GM21737 (cell line): ENCODE results near the gene GHRH.

Experiments used
- ATAC-seq: cut with Tn5 transposase; IDR thresholded peaks from one replicate; pipeline ENCODE4 v1.9.1; 2021; ENCODE audit warnings: mild to moderate bottlenecking, moderate library complexity; ENCODE audit not compliant: unreplicated experiment

GHRH gene

DNA sequence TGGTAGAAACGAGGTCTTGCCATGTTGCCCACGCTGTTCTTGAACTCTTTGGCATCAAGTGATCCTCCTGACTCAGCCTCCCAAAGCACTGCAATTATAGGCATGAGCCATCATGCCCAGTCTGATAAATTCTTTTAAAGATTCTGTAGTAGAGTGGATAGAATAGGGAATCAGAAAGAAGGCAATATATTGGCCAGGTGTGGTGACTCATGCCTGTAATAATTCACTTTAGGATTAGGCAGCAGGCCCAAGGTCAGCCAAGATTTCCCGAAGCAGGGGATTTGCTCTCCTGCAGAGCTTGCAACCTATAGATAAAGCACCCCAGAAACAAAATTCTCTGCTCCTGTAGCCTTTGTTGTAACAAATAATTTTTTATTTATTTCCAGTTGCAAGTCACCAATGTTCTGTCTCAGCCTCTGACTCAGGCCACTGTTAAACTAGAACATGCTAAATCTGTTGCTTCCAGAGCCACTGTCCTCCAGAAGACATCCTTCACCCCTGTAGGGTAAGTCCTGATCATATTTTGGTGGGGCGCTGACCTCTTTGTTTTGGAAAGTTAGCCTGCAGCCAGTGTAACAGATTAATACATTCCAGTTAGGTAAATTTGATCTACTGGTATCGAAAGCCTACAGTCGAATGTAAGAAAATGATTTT lies 51.8 kb downstream of the GHRH start:
- ATAC-seq = no peak

- ATAC-seq = no peak
Measured at GRCh38 chr20:37209193-37209592, 52.4 kb downstream of the GHRH start.

DNA sequence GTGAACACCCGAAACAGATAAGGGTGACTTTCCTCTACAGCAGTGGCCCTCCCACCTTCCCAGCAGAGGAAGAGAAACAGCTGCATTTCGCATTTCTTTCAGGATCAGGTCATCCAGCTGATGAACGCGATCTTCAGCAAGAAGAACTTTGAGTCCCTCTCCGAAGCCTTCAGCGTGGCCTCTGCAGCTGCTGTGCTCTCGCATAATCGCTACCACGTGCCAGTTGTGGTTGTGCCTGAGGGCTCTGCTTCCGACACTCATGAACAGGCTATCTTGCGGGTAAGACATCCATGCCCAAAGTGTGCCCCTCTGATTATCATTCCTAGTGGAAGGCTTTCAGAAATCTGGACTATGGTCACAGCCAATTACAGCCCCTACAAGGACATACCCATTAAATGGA lies 54.4 kb downstream of the GHRH start:
- ATAC-seq = no peak

DNA sequence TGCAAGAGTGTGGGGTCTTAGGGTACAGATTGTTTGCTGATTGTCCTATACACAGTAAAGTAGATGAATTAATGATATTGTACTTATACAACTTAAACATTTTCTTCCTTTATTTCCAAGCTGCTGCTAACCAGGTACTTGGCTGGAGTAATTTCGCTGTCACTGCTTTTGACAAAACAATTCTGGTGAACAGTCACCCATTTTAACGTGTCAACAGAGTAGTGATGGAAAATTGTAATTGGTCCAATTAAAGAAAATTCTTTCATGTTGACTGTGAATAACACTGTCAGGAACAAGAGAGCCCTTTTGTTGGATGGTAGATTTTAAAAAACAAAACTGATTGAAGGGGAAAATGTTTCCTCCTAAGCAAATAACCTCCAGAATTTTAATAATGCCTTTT lies 55.8 kb downstream of the GHRH start:
- ATAC-seq = no peak

- no peak for ATAC-seq
Measured at GRCh38 chr20:37205130-37205529, 56.5 kb downstream of the GHRH start.

DNA sequence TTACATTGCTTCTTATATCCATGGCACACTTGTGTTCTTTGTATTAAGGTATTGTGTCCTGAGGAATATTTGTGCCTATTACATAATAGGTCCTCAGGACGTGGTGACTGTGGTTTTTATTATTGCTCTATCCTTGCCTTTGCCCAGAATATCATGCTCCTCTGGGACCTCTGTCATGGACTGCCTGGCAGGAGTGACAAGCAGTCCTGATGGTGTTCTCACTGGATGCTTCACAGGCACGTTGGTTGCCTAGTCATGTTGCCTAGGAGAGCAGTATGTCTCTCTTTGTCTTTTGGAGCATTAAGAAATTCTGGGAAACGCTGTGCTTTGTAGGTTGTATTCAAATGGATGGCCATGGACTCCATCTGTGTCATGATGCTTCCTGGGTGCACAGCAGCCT lies 57.6 kb downstream of the GHRH start:
- ATAC-seq = no peak

DNA sequence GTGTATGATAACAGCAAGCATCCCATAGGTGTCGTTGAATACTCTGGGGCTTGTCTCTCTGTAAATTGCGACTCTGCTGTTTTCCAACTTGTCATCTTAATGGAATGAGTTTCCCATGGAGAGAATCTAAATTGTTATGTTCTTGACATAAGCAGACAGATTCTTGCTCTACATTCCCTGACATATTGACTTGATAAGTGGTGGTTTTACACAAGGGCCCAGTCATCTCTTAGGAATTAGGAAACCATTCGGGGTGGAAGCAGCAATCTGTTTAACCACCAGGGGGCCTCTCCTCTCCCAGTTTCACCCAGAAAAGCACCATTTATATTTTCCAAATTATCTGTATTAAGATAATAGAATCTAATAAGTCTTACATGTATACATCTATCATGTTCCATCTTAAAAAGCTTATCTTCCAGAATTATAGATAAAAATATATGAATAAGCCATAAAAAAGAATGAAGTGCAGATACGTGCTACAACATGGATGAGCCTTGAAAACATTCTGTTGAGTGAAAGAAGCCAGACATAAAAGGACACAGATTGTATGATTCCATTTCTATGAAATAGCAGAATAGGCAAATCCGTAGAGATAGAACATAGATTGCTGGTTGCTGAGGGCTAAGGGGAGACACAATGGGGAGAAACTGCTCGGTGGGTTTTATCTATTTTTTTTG lies 59.2 kb downstream of the GHRH start:
- no peak for ATAC-seq

DNA sequence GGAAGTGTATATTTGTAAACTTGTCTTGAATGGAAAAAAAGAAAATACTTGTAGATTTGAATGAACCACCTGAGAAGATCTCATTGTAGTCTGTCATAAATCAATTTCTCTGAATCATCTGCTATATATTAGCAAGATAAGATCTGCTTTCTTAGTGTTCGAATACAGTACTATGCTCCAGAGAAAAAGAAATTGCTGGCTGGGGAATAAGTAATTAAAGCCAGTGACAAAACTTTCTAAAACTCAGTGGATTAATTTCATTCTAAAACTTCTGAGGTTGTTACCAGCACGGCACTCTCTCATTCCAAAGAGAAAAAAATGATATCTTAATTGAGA lies 59.8 kb downstream of the GHRH start:
- no peak for ATAC-seq
